Subcutaneous adipose tissue (tissue), 4 donors: ENCODE results near the gene LINS1. TPM values are rescaled to one million over a fixed set of nuclear protein-coding genes. Genes with fewer than 3 reads are reported as not detected.

Experiments used
- CTCF ChIP-seq: fragments of 450-650 bp; IDR thresholded peaks from one replicate; pipeline ENCODE4 v1.5.1; 2016; ENCODE audit warnings: low read depth, mild to moderate bottlenecking, control low read depth, antibody characterized with exemption, moderate library complexity
- total RNA-seq, 4 donors: library from RNA; depleted of rRNA; stranded (reverse); fragments of >200 nt; gene quantifications; one replicate each; pipeline ENCODE4 v1.1.0, GENCODE V29; 2016

LINS1 gene
- total RNA-seq, 4 donors from 2014 or later, result 18.5 to 31.0 (median 22.2) TPM

GRCh38 chr15:100638177-100638730 is 36.3 kb upstream of the LINS1 start:
- no peak for TF ChIP-seq CTCF

- TF ChIP-seq CTCF, result no peak
Measured at GRCh38 chr15:100635406-100636071, 33.6 kb upstream of the LINS1 start.

GRCh38 chr15:100633763-100634075 is 31.7 kb upstream of the LINS1 start:
- no peak for TF ChIP-seq CTCF

- TF ChIP-seq CTCF, result no peak
Measured at GRCh38 chr15:100631831-100632230, 29.8 kb upstream of the LINS1 start.

- TF ChIP-seq CTCF, result no peak
Measured at GRCh38 chr15:100628746-100629145, 26.8 kb upstream of the LINS1 start.

GRCh38 chr15:100627789-100628395 is 25.9 kb upstream of the LINS1 start:
- no peak for TF ChIP-seq CTCF

GRCh38 chr15:100623301-100623700 is 21.3 kb upstream of the LINS1 start:
- no peak for TF ChIP-seq CTCF
